Measurements from ENCODE around the gene KAT6B. TPM values are rescaled to one million over a fixed set of nuclear protein-coding genes. Genes with fewer than 3 reads are reported as not detected.

The KAT6B gene
- total and polyA plus RNA-seq, 7 donors, result 5.8 to 77.0 (median 49.9) TPM

- H3K4me1 ChIP-seq, result peaks cover 0 to 61% (median 19%) of the 10 kb centered on the region in 4 donors
- no peak for DNase-seq
- no peaks in the 10 kb centered on the region for H3K27me3 ChIP-seq
- H3K27ac ChIP-seq, result no peak overlapping the region
- H3K9me3 ChIP-seq, result no peaks in the 10 kb centered on the region
- no peak overlapping the region for H3K4me3 ChIP-seq
- no peak for TF ChIP-seq POLR2A (IDR thresholded peaks at IDR 0.05)
- no peak for TF ChIP-seq POLR2AphosphoS5 (IDR thresholded peaks at IDR 0.05)
- TF ChIP-seq EP300 (IDR thresholded peaks at IDR 0.05), result no peak
- TF ChIP-seq CTCF (IDR thresholded peaks at IDR 0.05), result no peak
- no peaks in the 10 kb centered on the region for H3K36me3 ChIP-seq
- intact Hi-C loops (cut with DNase I), result no loop called here
These were observed 51.5 kb downstream of the KAT6B start for GRCh38 chr10:74877898-74878297.

- no peak for DNase-seq
- no peak overlapping the region for H3K27ac ChIP-seq
- WGBS, 2 donors, result 96 to 99% methylated on average over 3 of the region's 3 CpGs
- no peak overlapping the region for H3K4me3 ChIP-seq
- TF ChIP-seq POLR2A (IDR thresholded peaks at IDR 0.05) (no peak), CTCF (IDR thresholded peaks at IDR 0.05) (no peak), POLR2AphosphoS5 (IDR thresholded peaks at IDR 0.05) (no peak), EP300 (IDR thresholded peaks at IDR 0.05) (no peak)
- no peaks in the 10 kb centered on the region for H3K27me3 ChIP-seq
- intact Hi-C loops (cut with DNase I), result no loop called here
- peaks cover 0 to 66% (median 33%) of the 10 kb centered on the region in 4 donors for H3K4me1 ChIP-seq
- H3K36me3 ChIP-seq, result no peaks in the 10 kb centered on the region
- H3K9me3 ChIP-seq, result no peaks in the 10 kb centered on the region
These were observed 53.6 kb downstream of the KAT6B start for GRCh38 chr10:74880041-74880440.

- DNase-seq, result no peak
- intact Hi-C loops (cut with DNase I), result no loop called here
- Histone ChIP-seq H3K4me1 (peaks cover 0 to 53% (median 28%) of the 10 kb centered on the region in 4 donors), H3K4me3 (no peak overlapping the region), H3K27me3 (no peaks in the 10 kb centered on the region), H3K27ac (no peak overlapping the region), H3K9me3 (no peaks in the 10 kb centered on the region), H3K36me3 (no peaks in the 10 kb centered on the region)
- 94% methylated on average over 7 of the region's 7 CpGs for WGBS, 2 donors
- no peak for TF ChIP-seq POLR2AphosphoS5 (IDR thresholded peaks at IDR 0.05)
- TF ChIP-seq POLR2A (IDR thresholded peaks at IDR 0.05), result no peak
- no peak for TF ChIP-seq CTCF (IDR thresholded peaks at IDR 0.05)
These were observed 55.0 kb downstream of the KAT6B start for GRCh38 chr10:74881253-74881884.

GRCh38 chr10:74882427-74882826 lies 56.0 kb downstream of the KAT6B start:
- intact Hi-C loops (cut with DNase I), result no loop called here
- 58 to 67% methylated on average over 1 of the region's 1 CpG for whole genome bisulfite sequencing, 2 donors
- no peak for DNase-seq
- no peaks in the 10 kb centered on the region for H3K9me3 ChIP-seq
- H3K27ac ChIP-seq, result no peak overlapping the region
- no peak overlapping the region for H3K4me3 ChIP-seq
- no peaks in the 10 kb centered on the region for H3K36me3 ChIP-seq
- peaks cover 0 to 47% (median 26%) of the 10 kb centered on the region in 4 donors for H3K4me1 ChIP-seq
- H3K27me3 ChIP-seq, result no peaks in the 10 kb centered on the region
- TF ChIP-seq POLR2AphosphoS5 (IDR thresholded peaks at IDR 0.05), result no peak
- TF ChIP-seq CTCF (IDR thresholded peaks at IDR 0.05), result no peak
- TF ChIP-seq EP300 (IDR thresholded peaks at IDR 0.05), result no peak
- TF ChIP-seq POLR2A (IDR thresholded peaks at IDR 0.05), result no peak

GRCh38 chr10:74882831-74883230 lies 56.4 kb downstream of the KAT6B start:
- intact Hi-C loops (cut with DNase I), result no loop called here
- Histone ChIP-seq H3K9me3 (no peaks in the 10 kb centered on the region), H3K4me1 (peaks cover 0 to 45% (median 26%) of the 10 kb centered on the region in 4 donors), H3K4me3 (no peak overlapping the region), H3K36me3 (no peaks in the 10 kb centered on the region), H3K27ac (no peak overlapping the region), H3K27me3 (no peaks in the 10 kb centered on the region)
- DNase-seq, result no peak
- TF ChIP-seq EP300 (IDR thresholded peaks at IDR 0.05) (no peak), POLR2AphosphoS5 (IDR thresholded peaks at IDR 0.05) (no peak), CTCF (IDR thresholded peaks at IDR 0.05) (no peak), POLR2A (IDR thresholded peaks at IDR 0.05) (no peak)
- 73 to 74% methylated on average over 3 of the region's 3 CpGs for WGBS, 2 donors

Data from sigmoid colon (tissue), 7 donors.